RKO (cell line): Measurements from ENCODE around the gene VWA5B1.

Experiments
- DNase-seq: peaks from one replicate; pipeline ENCODE4 v3.0.0-alpha.2; 2016; ENCODE audit warnings: low spot score

The VWA5B1 gene

DNA sequence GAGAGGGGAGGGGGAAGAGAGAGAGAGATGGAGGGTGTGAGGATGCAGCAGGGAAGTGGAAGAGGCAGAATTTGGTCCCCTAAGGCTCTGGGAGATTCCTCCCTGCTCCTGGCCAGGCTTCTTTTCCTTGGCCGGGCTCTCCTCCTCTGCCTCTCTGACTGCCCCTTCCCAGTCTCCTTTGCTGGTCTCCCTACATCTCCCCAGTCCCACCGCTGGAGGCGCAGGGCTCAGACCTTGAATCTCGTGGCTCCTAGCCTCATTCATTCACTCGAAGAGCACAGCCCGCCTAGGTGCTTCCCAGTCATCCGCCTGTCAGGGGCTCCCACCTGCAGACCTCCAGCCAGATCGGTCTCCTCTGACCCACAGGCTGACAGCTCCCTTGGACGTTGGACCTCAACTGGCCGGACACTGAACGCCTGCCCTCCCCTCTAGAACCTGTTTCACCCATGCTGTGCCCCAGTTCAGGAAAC is 76.5 kb downstream of the VWA5B1 start:
- DNase-seq: no peak

DNA sequence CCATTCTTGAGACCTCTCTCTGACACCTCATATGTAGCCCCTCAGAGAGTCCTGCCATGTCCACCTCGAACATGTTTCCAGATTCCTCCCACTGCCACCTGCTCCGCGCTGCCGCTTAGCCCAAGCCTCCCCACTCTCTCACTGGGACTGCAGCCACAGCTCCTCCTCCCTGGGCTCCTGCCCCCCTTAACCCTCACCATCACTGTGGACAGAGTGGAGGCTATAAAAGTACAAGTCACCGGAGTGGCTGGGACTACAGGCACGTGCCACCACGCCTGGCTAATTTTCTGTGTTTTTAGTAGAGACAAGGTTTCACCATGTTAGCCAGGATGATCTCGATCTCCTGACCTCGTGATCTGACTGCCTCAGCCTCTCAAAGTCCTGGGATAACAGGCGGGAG is 77.0 kb downstream of the VWA5B1 start:
- no peak for DNase-seq

DNA sequence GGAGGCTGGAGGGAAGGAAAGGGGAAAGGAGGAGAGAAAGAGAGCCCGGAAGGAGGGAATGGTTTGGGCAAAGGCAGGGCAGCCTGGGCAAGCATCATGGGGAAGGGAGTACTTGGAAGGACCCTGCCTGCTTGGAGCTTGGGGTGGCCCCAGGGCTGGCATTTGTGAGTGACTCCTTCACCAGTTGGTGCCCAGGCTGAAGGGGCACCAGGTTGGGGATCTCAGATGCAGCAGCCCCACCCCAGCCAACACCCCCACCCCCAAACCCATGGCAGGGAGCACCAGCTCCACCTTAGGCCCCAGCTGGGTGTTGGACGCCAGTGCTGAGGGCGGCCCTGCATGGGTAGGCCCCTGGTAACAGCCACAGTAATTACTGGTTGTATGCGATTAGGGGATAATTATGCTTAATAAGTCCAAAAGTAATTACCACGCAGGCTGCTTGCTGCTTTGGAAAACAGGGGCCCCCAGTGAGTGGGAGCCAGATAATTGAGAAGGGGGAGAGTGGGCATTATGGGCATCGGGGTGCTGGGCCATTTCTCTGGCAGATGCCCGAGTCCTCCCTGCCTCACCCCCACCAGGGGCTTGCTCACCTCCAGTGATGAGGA is 78.3 kb downstream of the VWA5B1 start:
- no peak for DNase-seq

DNA sequence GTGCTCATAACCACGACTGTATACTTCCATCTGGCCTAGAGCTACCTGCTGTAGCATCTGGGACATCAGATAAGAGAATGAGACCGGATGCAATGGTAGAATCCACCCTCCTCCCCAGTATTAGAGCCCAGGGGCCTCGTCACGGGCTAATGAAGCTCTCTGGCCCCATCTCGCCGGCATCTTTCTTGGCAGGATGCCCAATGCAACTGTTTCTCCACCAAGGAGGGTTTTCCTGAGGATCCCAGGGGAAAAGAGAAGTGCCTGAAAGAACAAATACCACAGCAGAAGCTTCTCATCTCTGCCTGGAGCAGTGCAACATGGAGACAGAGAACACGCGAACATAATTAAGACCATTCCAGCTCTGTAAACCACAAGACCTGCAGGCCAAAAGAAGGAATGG is 80.0 kb downstream of the VWA5B1 start:
- DNase-seq: no peak

DNA sequence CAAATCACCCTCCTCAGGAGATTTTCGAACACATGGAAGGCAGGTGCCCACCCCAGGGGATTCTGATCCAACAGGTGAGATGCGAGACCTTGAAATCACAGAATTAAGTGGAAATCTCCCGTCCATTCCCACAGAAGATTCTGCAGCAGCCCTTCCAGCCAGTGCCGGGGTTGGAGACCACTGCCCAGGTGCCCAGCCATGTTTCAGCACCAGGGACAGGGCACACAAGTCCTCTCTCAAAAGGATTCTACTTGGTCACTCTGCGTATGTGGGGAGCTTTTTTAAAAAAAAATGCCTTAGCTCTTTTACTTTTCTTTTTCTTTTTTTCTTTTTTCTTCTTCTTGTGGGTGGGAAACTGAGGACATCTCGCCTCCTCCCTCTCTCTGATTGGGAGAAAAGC is 80.7 kb downstream of the VWA5B1 start:
- peak; percentile 30 for DNase-seq

DNA sequence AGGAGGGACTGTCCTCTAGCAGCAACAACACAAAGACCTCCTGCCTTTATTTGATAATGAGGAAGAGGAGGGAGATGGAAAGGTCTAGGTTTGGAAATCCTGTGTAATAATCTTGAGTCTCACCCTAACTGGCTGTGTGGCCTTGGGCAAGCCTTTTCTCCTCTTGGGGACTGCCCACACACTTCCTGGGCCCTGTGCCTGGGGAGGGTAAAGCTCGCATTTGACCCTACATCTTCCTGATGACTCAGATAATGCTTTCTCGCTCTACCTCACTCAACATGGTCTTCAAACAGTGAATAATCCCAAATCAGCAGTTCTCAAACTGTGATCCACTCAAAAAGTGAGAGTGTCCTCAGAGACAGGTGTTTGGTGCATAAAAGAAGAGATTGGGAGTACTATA is 81.2 kb downstream of the VWA5B1 start:
- DNase-seq: no peak

DNA sequence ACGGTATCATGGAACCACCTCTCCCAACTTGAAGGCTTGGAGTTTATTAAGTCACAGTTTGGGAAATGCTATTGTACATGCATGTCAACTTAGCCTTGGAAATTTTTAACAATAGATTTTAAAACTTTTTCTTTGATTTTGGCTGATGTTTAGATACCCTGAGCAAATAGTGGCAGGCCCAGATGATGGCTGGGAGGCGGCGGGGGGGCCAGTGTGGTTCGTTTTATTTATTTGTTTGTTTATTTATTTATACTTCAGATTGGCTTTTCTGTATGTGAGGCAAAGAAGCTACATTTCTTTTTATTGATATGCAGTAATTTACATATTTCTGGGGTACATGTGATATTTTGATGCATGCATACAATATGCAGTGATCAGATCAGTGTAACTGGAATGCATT is 82.0 kb downstream of the VWA5B1 start:
- DNase-seq: no peak

DNA sequence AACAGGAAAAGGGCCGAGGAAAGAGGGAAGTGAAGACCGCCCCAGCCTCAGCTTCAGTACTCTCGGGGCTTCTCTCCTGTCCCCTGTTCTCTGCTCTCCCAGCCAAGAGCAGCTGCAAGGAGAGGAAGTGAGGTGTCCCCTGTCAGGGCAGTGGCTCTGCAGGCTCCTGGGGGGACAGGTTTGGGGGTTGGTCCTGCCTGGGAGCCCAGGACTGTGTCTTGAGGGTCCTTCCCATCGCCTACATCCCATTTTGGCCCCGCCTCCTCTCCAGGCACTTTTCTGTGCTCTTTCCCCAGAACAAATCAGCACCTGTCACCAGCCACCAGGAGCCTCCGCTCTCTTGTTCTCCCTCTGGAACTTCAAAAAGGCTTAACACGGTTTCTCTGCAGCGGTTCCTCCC is 82.6 kb downstream of the VWA5B1 start:
- DNase-seq: no peak

DNA sequence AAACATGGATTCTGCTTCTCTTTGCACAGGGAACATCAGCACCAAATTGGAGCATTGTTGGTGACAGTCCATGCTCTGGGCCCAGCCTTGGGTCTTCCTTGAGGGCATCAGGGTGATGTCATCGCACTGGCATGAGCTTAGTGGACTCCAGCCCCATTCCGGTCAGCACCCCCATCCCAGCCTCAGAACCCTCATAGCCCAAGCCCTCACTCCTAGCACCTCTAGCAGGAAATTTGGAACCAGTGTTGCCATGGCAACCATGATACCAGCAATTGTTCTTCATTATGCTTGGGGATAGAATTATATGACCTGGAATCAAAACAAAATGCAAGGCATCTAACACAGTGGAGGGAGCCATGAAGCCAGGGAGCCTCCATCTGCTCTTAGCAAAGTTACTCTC is 83.1 kb downstream of the VWA5B1 start:
- no peak for DNase-seq

DNA sequence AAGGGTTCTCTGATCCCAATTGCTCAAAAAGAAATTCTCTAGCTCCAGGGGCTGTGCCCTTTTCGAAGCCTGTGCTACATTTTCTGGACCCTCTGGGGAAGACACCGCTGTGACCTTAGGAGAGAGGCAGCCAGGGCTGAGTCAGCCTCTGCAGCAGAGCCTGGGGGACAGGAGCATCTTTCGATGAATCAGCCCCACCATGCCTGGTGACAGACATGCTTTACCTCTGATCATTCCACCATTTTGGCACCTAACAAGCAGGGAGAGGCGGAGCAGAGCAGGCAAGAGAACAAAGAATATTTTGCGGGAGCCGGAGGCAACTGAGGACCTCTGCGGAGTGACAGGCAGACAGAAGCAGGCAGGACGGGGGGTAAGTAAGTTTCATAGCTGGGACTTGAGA is 84.9 kb downstream of the VWA5B1 start:
- no peak for DNase-seq

DNA sequence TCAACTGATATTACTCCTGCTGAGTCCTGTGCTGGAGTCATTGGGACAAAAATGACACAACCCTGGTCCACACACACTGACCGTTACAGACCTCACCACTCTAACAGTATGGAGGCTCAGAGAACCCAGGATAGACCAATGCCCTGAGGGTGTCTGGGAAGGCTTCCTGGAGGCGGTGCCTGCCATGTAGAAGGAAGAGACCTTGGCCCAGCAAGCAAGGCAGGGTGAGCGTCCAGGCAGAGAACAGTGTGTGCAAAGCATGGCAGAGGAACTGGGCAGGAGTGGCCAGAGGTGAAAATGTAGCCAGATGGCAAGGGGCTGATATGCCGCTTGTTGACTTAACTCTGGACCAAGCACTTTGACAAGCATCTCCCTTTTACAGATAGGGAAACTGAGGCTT is 85.5 kb downstream of the VWA5B1 start:
- no peak for DNase-seq

DNA sequence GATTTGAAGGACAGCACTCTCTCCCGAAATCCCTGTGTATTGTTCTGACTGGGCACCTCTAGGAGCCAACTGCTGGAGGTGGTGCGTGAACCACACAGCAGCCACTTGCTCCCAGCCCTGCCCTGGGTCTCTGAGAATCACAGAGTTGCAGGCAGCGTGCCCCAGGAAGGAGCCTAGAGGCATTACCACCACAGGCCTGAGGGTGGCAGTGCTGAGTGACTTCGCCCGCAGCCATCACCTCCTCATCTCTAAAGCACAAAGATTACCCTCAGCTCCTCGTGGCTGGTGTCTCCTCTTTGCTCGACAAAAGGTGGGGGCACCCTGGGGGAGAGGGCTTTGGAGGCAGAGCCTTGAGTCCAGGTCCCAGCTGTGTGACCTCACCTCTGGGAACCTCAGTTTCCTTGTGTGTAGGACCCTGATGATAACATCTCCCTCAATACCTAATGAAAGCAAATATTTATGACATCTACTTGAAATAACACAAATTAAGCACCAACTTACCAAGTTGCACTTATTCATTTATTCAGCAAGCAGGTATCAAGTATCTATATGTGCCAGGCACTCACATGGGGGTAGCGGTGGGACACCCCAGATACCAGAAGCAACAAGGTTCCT is 86.3 kb downstream of the VWA5B1 start:
- DNase-seq: peak; percentile 38

DNA sequence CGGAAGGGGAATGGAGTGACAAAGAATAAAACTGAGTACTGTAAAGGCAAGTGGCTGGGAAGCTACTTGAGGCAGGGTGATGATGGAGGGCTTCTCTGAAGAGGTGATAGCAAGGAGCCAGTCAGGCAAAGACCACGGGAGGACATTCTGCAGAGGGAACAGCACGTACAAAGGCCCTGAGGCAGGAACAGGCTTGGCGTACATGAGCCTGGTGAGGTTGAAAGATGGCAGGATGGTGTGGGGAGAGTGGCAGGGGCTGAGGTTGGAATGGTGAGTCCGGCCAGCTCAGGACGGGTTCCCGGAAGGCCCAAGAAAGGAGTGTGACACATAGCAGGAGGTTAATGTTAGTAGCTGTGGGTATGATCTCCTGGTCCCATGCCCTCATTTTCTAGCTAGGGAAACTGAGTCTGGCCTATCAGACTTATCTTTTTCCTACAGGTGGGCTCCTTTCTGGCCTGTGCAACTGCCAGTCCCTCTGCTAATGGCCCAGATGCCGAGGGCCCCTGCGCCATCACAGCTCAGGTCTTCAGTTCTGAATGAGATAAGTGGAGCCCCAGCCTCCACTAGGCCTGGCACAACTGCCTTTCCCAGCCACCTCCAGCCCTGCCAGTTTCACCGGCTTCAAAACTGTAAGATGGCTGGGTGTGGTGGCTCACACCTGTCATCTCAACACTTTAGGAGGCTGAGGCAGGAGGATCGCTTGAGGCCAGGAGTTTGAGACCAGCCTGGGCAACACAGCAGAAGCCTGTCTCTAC is 87.0 kb downstream of the VWA5B1 start:
- DNase-seq: no peak

DNA sequence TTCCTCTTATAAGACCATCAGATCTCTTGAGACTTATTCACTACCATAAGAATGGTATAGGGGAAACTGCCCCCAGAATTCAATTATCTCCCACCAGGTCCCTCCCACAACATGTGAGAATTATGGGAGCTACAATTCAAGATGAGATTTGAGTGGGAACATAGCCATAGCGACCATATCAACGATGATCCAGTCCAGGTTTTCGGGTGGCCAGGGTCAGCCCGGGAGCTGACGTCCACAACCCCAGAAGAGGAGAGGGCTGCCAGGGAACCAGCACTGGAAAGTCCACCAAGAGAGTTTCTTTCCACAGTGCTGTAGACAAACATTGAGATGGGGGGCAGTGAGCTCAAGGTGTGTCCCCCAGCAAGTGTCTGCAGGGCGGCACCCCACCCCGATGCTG is 88.4 kb downstream of the VWA5B1 start:
- no peak for DNase-seq

DNA sequence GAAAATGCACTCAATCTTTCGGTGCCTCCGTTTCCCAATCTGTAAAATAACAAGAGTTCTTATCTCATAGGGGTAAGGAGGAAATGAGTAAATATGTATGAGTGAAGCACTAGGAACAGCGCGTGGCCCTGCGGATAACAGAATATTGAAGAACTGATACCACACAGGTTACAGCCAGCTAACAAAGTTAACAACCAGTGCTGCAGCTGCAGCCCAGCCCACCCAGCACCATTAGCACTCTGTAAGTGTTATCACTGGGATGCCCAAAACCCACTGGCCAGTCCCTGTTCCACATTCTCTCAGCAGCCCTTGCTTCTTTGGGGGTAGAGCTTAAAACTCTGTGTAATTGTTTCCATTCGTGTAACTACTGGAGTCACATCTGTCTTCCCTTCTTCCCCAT is 89.5 kb downstream of the VWA5B1 start:
- no peak for DNase-seq

DNA sequence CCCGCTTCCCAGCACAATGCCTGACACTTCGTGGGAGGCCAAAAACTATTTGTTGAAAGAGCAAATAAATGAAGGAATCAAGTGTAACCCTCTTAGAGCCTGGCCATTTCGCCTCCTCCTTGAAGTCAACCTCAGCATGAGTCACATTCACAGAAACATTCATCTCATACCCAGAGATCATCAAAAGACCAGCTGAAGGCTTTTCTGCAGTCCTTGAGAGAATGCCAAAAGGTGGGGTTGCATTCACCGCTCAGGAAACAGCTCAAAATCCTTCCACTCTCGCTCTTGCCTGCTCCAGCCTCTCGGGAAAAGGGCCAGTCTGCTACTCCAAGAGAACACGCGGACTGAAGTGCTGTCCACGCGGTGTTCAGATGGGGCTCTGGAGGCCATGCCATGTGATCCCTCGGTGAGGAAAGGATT is 90.0 kb downstream of the VWA5B1 start:
- DNase-seq: peak; percentile 38

DNA sequence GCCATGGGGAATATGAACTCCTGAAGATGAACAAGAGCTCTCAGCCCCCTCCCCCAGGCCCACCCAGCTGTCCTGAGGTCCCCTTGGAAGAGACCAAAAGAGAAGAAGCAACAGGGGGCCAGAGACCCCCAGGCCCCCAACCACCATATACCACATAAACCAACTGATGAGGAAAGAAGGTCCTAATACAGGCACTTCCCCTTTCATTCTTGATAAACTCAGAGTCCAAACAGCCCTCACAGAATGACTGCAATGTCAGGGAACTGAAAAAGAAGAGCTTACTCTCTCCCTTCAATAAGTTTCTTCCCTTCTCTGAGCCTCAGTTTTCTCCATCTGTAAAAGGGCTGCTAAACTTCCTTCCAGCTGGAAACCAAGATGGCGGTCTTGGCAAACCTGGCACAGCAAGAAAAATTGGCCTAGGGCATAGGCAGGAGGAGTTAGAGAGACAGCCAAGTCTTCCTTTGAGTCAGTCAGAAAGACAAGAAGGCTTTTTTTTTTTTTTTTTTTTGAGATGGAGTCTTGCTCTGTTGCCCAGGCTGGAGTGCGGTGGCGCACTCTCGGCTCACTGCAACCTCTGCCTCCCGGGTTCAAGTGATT is 90.5 kb downstream of the VWA5B1 start:
- no peak for DNase-seq

DNA sequence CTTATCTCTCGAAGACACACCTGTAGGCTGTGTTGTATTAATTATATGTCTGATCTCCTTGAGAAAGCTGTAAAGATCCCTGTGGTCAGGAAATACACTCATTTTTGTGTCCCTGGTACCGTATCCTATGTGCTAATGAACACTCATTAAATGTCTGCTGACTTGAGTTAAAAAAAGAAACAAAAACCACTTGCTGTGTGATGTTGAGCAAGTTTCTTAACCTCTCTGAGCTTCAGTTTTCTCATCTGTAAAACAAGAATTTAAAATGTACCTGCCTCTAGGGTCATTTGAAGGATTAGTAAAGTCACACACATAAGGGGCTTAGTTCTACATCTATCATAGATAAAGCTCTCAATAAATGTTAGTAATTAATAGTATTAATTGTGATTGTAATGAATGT is 91.3 kb downstream of the VWA5B1 start:
- DNase-seq: no peak

DNA sequence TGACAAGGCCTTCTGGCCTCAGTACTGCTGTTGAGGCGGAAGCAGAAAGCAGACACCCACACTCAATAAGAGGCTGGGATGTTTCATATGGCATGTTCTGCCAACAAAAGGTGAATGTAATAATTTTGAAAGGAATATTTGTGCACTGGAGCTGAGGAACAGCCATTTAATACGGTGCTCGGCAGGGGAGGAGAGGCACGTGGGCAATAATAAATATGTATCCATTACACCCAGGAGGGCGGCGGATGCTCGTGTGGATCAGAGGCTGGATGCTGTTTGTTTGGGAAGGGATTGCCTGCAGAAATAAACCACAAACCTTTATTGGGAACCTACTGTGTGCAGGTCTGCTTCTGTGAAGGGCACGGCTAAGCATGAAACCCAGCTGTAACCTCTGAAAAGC is 92.0 kb downstream of the VWA5B1 start:
- DNase-seq: no peak

DNA sequence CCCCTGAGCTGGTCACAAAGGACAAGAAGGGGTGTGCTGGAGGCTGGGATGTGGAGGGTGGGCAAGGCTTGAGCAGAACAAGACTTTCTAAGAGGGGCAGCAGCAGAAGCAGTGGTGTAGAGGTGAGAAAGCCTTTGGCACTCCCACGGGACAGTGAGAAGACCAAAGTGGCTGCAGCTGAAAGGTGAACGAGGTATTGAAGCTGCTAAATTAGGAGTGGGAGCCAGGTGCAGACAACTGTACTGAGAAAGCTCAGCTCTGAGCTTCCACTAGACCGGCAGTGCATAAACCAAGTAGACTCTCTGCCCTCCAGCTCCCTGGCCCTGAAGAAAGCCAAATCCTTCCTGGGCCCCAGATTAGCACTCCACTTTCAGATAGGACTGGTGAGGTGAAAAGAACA is 93.0 kb downstream of the VWA5B1 start:
- DNase-seq: no peak

DNA sequence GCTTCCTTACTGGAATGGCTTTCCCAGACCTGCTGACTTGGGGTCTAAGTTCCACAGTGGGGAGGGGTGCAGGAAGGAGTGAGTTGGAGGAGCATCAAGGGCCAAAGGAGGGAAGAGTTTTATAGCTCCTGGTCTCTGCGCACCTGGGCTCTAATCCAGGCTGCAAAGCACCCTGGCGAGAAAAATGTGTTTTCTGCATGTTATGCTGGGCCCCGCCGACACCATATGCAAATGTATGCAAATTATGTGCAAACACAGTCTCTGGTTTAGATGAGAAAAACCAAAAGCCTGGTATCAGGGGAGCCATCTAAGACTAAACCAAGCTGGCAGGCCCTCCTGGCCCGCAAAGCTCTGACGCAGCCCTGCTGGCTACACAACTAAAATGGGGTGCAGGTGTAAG is 95.0 kb downstream of the VWA5B1 start:
- DNase-seq: no peak

DNA sequence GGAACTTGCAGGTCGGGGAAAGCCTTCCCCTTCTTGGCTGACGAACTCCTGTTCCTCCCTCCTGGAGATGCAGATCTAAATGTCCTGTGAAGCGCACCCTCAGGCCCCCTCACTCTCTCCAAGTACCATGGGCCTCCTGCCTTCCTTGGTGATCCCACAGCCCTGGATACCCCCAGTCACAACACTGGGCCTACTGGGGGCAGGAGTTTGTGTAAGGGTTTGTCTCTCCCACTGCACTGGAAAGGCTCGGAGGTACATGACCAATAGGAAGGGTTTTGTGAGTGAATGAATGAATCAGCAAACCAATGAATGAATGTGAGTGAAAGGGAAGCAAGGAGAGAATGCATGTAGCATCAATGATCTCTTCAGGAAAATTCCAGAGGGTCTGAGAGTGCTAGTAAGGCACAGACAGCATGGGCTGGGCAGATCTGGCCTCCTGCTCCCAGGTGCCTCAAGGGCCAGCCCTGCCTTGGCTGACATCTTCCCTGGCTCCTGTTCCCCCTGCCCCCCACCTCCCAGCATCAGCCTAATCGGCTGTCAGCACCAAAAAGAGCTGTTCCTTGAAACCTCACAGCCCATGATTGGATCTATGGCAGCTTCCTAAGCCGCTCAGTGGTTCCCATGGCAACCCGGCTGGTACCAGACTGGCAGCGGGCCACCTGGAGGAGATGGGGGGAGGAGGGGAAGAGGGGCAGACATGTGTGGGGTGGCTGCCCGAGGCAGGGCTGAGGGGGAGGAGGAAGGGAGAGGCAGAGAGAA is 95.8 kb downstream of the VWA5B1 start:
- DNase-seq: no peak
